Measurements from ENCODE around the gene LCA5.

LCA5 gene

DNA sequence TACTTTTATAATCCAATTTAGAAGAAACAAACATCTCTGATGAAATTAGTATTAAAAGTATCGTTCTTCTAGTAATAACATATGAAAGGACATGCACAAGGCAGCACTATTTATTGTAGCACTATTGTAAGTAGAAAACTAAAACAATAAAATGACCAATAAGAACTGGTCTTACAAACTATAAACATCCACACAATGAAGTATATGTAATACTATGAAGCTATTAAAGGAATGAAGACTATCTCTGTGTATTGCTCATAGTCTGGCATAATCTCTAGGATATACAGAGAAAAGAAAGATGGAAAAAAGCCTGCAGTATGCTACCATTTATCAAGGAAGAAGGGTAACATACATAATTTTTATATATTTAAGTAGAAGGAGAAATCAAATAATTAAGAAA, 16.7 kb downstream of the LCA5 start:
- no peak for DNase-seq

GRCh38 chr6:79518842-79519241, 18.4 kb downstream of the LCA5 start:
- DNase-seq: no peak
- no peaks in the 10 kb centered on the region for H3K79me2 ChIP-seq (ENCODE audit: low read length)
- H3K4me1 ChIP-seq (ENCODE audit: low read length): no peaks in the 10 kb centered on the region
- no peak overlapping the region for H3K9ac ChIP-seq (ENCODE audit: low read length)
- H3K9me3 ChIP-seq (replicated peaks; ENCODE audit: insufficient read depth, low read length): no peaks in the 10 kb centered on the region; the same call in 1 of the 2 replicates
- H3K36me3 ChIP-seq (replicated peaks; ENCODE audit: insufficient read depth, low read length): no peaks in the 10 kb centered on the region
- H3K4me3 ChIP-seq (ENCODE audit: low read length): no peak overlapping the region
- H3K27ac ChIP-seq (ENCODE audit: low read length): no peak overlapping the region
- H3F3A ChIP-seq (ENCODE audit: insufficient read depth, low read length): no peaks in the 10 kb centered on the region
- TF ChIP-seq, protein P1, sequence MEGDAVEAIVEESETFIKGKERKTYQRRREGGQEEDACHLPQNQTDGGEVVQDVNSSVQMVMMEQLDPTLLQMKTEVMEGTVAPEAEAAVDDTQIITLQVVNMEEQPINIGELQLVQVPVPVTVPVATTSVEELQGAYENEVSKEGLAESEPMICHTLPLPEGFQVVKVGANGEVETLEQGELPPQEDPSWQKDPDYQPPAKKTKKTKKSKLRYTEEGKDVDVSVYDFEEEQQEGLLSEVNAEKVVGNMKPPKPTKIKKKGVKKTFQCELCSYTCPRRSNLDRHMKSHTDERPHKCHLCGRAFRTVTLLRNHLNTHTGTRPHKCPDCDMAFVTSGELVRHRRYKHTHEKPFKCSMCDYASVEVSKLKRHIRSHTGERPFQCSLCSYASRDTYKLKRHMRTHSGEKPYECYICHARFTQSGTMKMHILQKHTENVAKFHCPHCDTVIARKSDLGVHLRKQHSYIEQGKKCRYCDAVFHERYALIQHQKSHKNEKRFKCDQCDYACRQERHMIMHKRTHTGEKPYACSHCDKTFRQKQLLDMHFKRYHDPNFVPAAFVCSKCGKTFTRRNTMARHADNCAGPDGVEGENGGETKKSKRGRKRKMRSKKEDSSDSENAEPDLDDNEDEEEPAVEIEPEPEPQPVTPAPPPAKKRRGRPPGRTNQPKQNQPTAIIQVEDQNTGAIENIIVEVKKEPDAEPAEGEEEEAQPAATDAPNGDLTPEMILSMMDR (IDR thresholded peaks at IDR 0.05; ENCODE audit: low read length): no peak
- TF ChIP-seq EZH2 (optimal IDR thresholded peaks at IDR 0.05; ENCODE audit: low read depth, low read length) (no peak), EZH2phosphoT487 (IDR thresholded peaks at IDR 0.05; ENCODE audit: low read length) (no peak)
- no peaks in the 10 kb centered on the region for H3K27me3 ChIP-seq (replicated peaks; ENCODE audit: insufficient read depth, low read length)
- no peaks in the 10 kb centered on the region for H3K9me2 ChIP-seq (replicated peaks; ENCODE audit: insufficient read depth, low read length)
- no peak overlapping the region for H2AFZ ChIP-seq (ENCODE audit: low read length)
- no peak overlapping the region for H3K4me2 ChIP-seq (ENCODE audit: low read depth, low read length)
- H4K20me1 ChIP-seq (ENCODE audit: insufficient read depth, low read length): no peaks in the 10 kb centered on the region

More for the DNA sequence above, 16.7 kb downstream of the LCA5 start:
- H3K27me3 ChIP-seq (replicated peaks; ENCODE audit: insufficient read depth, low read length): no peaks in the 10 kb centered on the region
- no peaks in the 10 kb centered on the region; the same call in 1 of the 2 replicates for H3K9me3 ChIP-seq (replicated peaks; ENCODE audit: insufficient read depth, low read length)
- no peak for TF ChIP-seq EZH2 (optimal IDR thresholded peaks at IDR 0.05; ENCODE audit: low read depth, low read length)
- TF ChIP-seq EZH2phosphoT487 (IDR thresholded peaks at IDR 0.05; ENCODE audit: low read length): no peak
- TF ChIP-seq, protein P1 (IDR thresholded peaks at IDR 0.05; ENCODE audit: low read length): no peak
- no peak overlapping the region for H2AFZ ChIP-seq (ENCODE audit: low read length)
- H3K9me2 ChIP-seq (replicated peaks; ENCODE audit: insufficient read depth, low read length): no peaks in the 10 kb centered on the region
- no peaks in the 10 kb centered on the region for H3F3A ChIP-seq (ENCODE audit: insufficient read depth, low read length)
- no peak overlapping the region for H3K27ac ChIP-seq (ENCODE audit: low read length)
- H4K20me1 ChIP-seq (ENCODE audit: insufficient read depth, low read length): no peaks in the 10 kb centered on the region
- no peaks in the 10 kb centered on the region for H3K36me3 ChIP-seq (replicated peaks; ENCODE audit: insufficient read depth, low read length)
- H3K4me1 ChIP-seq (ENCODE audit: low read length): no peaks in the 10 kb centered on the region
- no peak overlapping the region for H3K4me2 ChIP-seq (ENCODE audit: low read depth, low read length)
- no peaks in the 10 kb centered on the region for H3K79me2 ChIP-seq (ENCODE audit: low read length)
- no peak overlapping the region for H3K9ac ChIP-seq (ENCODE audit: low read length)
- H3K4me3 ChIP-seq (ENCODE audit: low read length): no peak overlapping the region

GRCh38 chr6:79515436-79515835, 21.8 kb downstream of the LCA5 start:
- Histone ChIP-seq H3K4me1 (ENCODE audit: low read length) (peaks cover 11% of the 10 kb centered on the region), H3K9me2 (replicated peaks; ENCODE audit: insufficient read depth, low read length) (no peaks in the 10 kb centered on the region), H3K36me3 (replicated peaks; ENCODE audit: insufficient read depth, low read length) (no peaks in the 10 kb centered on the region), H3K9ac (ENCODE audit: low read length) (no peak overlapping the region), H3K27ac (ENCODE audit: low read length) (no peak overlapping the region), H3K4me3 (ENCODE audit: low read length) (no peak overlapping the region), H3K9me3 (replicated peaks; ENCODE audit: insufficient read depth, low read length) (no peaks in the 10 kb centered on the region), H2AFZ (ENCODE audit: low read length) (no peak overlapping the region), H3K79me2 (ENCODE audit: low read length) (no peaks in the 10 kb centered on the region), H4K20me1 (ENCODE audit: insufficient read depth, low read length) (no peaks in the 10 kb centered on the region), H3K4me2 (ENCODE audit: low read depth, low read length) (no peak overlapping the region), H3K27me3 (replicated peaks; ENCODE audit: insufficient read depth, low read length) (no peaks in the 10 kb centered on the region), H3F3A (ENCODE audit: insufficient read depth, low read length) (peaks cover 6% of the 10 kb centered on the region; the same call in 1 of the 2 replicates)
- DNase-seq: no peak
- no peak for TF ChIP-seq EZH2 (optimal IDR thresholded peaks at IDR 0.05; ENCODE audit: low read depth, low read length)
- TF ChIP-seq, protein P1 (IDR thresholded peaks at IDR 0.05; ENCODE audit: low read length): no peak
- no peak for TF ChIP-seq EZH2phosphoT487 (IDR thresholded peaks at IDR 0.05; ENCODE audit: low read length)

Measured in MM.1S (cell line).